IMR-90 (cell line): ENCODE measurements around the gene COL4A2. TPM values are rescaled to one million over a fixed set of nuclear protein-coding genes. Genes with fewer than 3 reads are reported as not detected.

Experiments used
- ATAC-seq: fragments of 200-7000 bp; cut with Tn5 transposase; 2 replicates; pipeline ENCODE4 v1.9.1; 2020; ENCODE audit warnings: low read depth, mild to moderate bottlenecking, moderate library complexity
- BruUV-seq: library from RNA; stranded (reverse); fragments of 400-500 nt; replicated peaks from 2 replicates; lab custom pipeline; 2021; lab: Mats Ljungman, UMichigan
- CTCF ChIA-PET: fragments of 300-600 bp; formaldehyde crosslinking; extraction: SDS; loops from one replicate; lab custom pipeline; 2021; ENCODE audit warnings: antibody characterized with exemption; lab: Yijun Ruan, JAX
- POLR2A ChIA-PET: fragments of 300-600 bp; sonication (Branson Sonifier 250); formaldehyde crosslinking; loops from one replicate; lab custom pipeline; 2022; ENCODE audit warnings: antibody characterized with exemption; ENCODE audit not compliant: unreplicated experiment; lab: Charles Lee
- DNase-seq: peaks from one replicate; pipeline ENCODE4 v3.0.0; 2013
- H2AFZ ChIP-seq: replicated peaks from 2 replicates; pipeline ENCODE3; 2013; ENCODE audit warnings: low read length, mild to moderate bottlenecking; ENCODE audit not compliant: poor library complexity
- H2AK5ac ChIP-seq: 2 replicates; pipeline ENCODE4 v1.6.1; 2013; ENCODE audit warnings: low read depth, low read length, inconsistent platforms
- H2AK9ac ChIP-seq: replicated peaks from 2 replicates; pipeline ENCODE3; 2013; ENCODE audit warnings: mild to moderate bottlenecking, low read depth, low read length, moderate library complexity; ENCODE audit not compliant: poor library complexity
- H2BK120ac ChIP-seq: 2 replicates; pipeline ENCODE4 v1.6.1; 2013; ENCODE audit warnings: low read depth, low read length, inconsistent platforms
- H2BK15ac ChIP-seq: 3 replicates; pipeline ENCODE4 v1.6.1; 2013; ENCODE audit warnings: low read depth, low read length, inconsistent platforms
- H2BK20ac ChIP-seq: 2 replicates; pipeline ENCODE4 v1.6.1; 2013; ENCODE audit warnings: low read depth, mild to moderate bottlenecking, inconsistent platforms, low read length, moderate library complexity
- H2BK5ac ChIP-seq: 2 replicates; pipeline ENCODE4 v1.6.1; 2013; ENCODE audit warnings: mild to moderate bottlenecking, low read depth, low read length, inconsistent platforms; ENCODE audit not compliant: poor library complexity, severe bottlenecking
- H3K14ac ChIP-seq: replicated peaks from 2 replicates; pipeline ENCODE4 v1.6.1; 2013; ENCODE audit warnings: low read depth, low read length, inconsistent platforms
- H3K18ac ChIP-seq: 2 replicates; pipeline ENCODE4 v1.6.1; 2013; ENCODE audit warnings: low read depth, low read length, control low read depth
- H3K23ac ChIP-seq: 2 replicates; pipeline ENCODE4 v1.6.1; 2013; ENCODE audit warnings: low read depth, low read length, inconsistent platforms
- H3K27ac ChIP-seq: 2 replicates; pipeline ENCODE4 v1.5.1; 2013; ENCODE audit warnings: mild to moderate bottlenecking, control low read depth, low read length; ENCODE audit not compliant: insufficient read depth
- H3K27me3 ChIP-seq: 2 replicates; pipeline ENCODE4 v1.6.1; 2013; ENCODE audit warnings: low read length; ENCODE audit not compliant: control insufficient read depth, insufficient read depth
- H3K36me3 ChIP-seq: 2 replicates; pipeline ENCODE4 v1.6.1; 2013; ENCODE audit warnings: low read length, mixed read lengths; ENCODE audit not compliant: control insufficient read depth, insufficient read depth
- H3K4ac ChIP-seq: 2 replicates; pipeline ENCODE4 v1.6.1; 2013; ENCODE audit warnings: low read depth, low read length, inconsistent platforms
- H3K4me1 ChIP-seq: 2 replicates; pipeline ENCODE4 v1.6.1; 2013; ENCODE audit warnings: low read length, mixed read lengths; ENCODE audit not compliant: control insufficient read depth, insufficient read depth
- H3K4me2 ChIP-seq: 2 replicates; pipeline ENCODE4 v1.6.1; 2013; ENCODE audit warnings: low read depth, mild to moderate bottlenecking, control low read depth, low read length, moderate library complexity
- H3K4me3 ChIP-seq: 2 replicates; pipeline ENCODE4 v1.5.1; 2013; ENCODE audit warnings: low read depth, mild to moderate bottlenecking, control low read depth, low read length, moderate library complexity; ENCODE audit not compliant: insufficient read depth
- H3K56ac ChIP-seq: 2 replicates; pipeline ENCODE4 v1.6.1; 2013; ENCODE audit warnings: low read length, inconsistent platforms; ENCODE audit not compliant: insufficient read depth; ENCODE audit errors: extremely low read depth
- H3K79me1 ChIP-seq, 2 experiments: 2 replicates each; pipeline ENCODE4 v1.6.1; 2013; ENCODE audit warnings: low read length in 2 of 2, inconsistent platforms in 1 of 2, low read depth in 1 of 2
- H3K9ac ChIP-seq: 2 replicates; pipeline ENCODE4 v1.6.1; 2013; ENCODE audit warnings: low read depth, low read length, control low read depth
- H3K9me1 ChIP-seq: 2 replicates; pipeline ENCODE4 v1.6.1; 2013; ENCODE audit warnings: low read length, inconsistent platforms; ENCODE audit not compliant: insufficient read depth
- H3K9me3 ChIP-seq: 2 replicates; pipeline ENCODE4 v1.6.1; 2013; ENCODE audit warnings: low read length; ENCODE audit not compliant: control insufficient read depth, insufficient read depth
- H4K20me1 ChIP-seq: 2 replicates; pipeline ENCODE4 v1.6.1; 2013; ENCODE audit warnings: low read length, inconsistent platforms; ENCODE audit not compliant: insufficient read depth
- H4K5ac ChIP-seq: 2 replicates; pipeline ENCODE4 v1.6.1; 2013; ENCODE audit warnings: mild to moderate bottlenecking, low read depth, low read length, control low read depth
- H4K8ac ChIP-seq, 2 experiments: 2 replicates each; pipeline ENCODE4 v1.6.1; 2013; ENCODE audit warnings: low read depth in 2 of 2, low read length in 2 of 2, control low read depth in 1 of 2, inconsistent platforms in 1 of 2
- H4K91ac ChIP-seq: 2 replicates; pipeline ENCODE4 v1.6.1; 2013; ENCODE audit warnings: low read depth, low read length, inconsistent platforms; ENCODE audit not compliant: insufficient read depth
- POLR2A ChIP-seq: IDR thresholded peaks from 2 replicates; pipeline ENCODE4 v1.6.1; 2012; ENCODE audit warnings: mild to moderate bottlenecking, low read depth, low read length
- RFX5 ChIP-seq: IDR thresholded peaks from 2 replicates; pipeline ENCODE4 v1.8.0; 2012; ENCODE audit warnings: low read depth, mild to moderate bottlenecking, low read length, moderate library complexity
- WGBS, 2 experiments: methylation state at CpG; one replicate each; pipeline versions ENCODE4 v1.1.5 to v1.1.7; 2013; ENCODE audit warnings: missing lambda C conversion rate in 2 of 2; ENCODE audit not compliant: insufficient read length in 1 of 2; ENCODE audit errors: extremely low coverage in 2 of 2; 5-methylcytosine and 5-hydroxymethylcytosine counted together
- dilution Hi-C: fragments of 300-500 bp; cut with HindIII; formaldehyde crosslinking; loops from one replicate; pipeline ENCODE4 v1.14.3; 2018; ENCODE audit warnings: low sequenced_read_pairs; ENCODE audit not compliant: unreplicated experiment
- in situ Hi-C: fragments of 300-500 bp; cut with MboI; formaldehyde crosslinking; loops from 3 replicates; pipeline ENCODE4 v1.14.3; 2019; ENCODE audit warnings: low sequenced_read_pairs, inconsistent platforms, mixed read lengths
- intact Hi-C: fragments of 100-400 bp; cut with micrococcal nuclease; formaldehyde crosslinking; loops from 2 replicates; pipeline ENCODE4 v1.10.0; 2022
- polyA plus RNA-seq, 3 experiments: library from polyadenylated mRNA; depleted of rRNA; stranded (reverse); fragments of >200 nt; gene quantifications; 2 replicates each; pipeline ENCODE4 v1.2.3, GENCODE V29; 2012; ENCODE audit warnings: low replicate concordance in 1 of 3
- total RNA-seq: library from RNA; depleted of rRNA; stranded (reverse); fragments of >200 nt; gene quantifications from 2 replicates; pipeline ENCODE4 v1.2.3, GENCODE V29; 2012
- TF ChIP-seq, protein P1 (sequence below): fragments of 150-350 bp; IDR thresholded peaks from 2 replicates; pipeline ENCODE4 v1.6.1; 2017; ENCODE audit warnings: mild to moderate bottlenecking, antibody characterized with exemption, low read length, low read depth

The COL4A2 gene
- total and polyA plus RNA-seq, 2 of the 4 experiments (the other 2 are of a cell fraction): 90.7 to 457 TPM

GRCh38 chr13:110324026-110324749, 17.1 kb downstream of the COL4A2 start:
- TF ChIP-seq POLR2A: no peak
- TF ChIP-seq, protein P1, sequence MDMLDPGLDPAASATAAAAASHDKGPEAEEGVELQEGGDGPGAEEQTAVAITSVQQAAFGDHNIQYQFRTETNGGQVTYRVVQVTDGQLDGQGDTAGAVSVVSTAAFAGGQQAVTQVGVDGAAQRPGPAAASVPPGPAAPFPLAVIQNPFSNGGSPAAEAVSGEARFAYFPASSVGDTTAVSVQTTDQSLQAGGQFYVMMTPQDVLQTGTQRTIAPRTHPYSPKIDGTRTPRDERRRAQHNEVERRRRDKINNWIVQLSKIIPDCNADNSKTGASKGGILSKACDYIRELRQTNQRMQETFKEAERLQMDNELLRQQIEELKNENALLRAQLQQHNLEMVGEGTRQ: no peak
- TF ChIP-seq RFX5: no peak
- ATAC-seq: no peak
- ChIA-PET POLR2A (interaction anchor here (1.0 to 1.4 kb wide), 3 partner anchors 11 to 18 kb away, joined by 4 to 9 read pairs (median 5); no protein-coding TSS in a partner anchor), CTCF (no interaction called here)
- Histone ChIP-seq H3K27ac (no peak overlapping the region), H3K23ac (peak overlapping the region; percentile 33; the same call in 1 of the 2 replicates), H3K4me3 (no peak overlapping the region), H3K56ac (no peak overlapping the region), H3K9me1 (peaks cover 52% of the 10 kb centered on the region), H2BK120ac (peak overlapping the region; percentile 24), H2AFZ (no peak overlapping the region), H4K91ac (no peak overlapping the region), H3K14ac (peak overlapping the region; percentile 35), H2BK5ac (peak overlapping the region; percentile 27), H4K8ac (peak overlapping the region in 1 of 2 experiments; percentile 34; a peak in 1 of 4 replicates), H3K4me1 (peaks cover 52% of the 10 kb centered on the region), H3K18ac (peak overlapping the region; percentile 17; the same call in 1 of the 2 replicates), H4K20me1 (peaks cover 58% of the 10 kb centered on the region), H2AK9ac (no peak overlapping the region), H3K4me2 (no peak overlapping the region; the same call in 1 of the 2 replicates), H3K27me3 (no peaks in the 10 kb centered on the region), H3K4ac (peak overlapping the region; percentile 48), H3K36me3 (peaks cover 7% of the 10 kb centered on the region), H3K9ac (no peak overlapping the region), H2BK15ac (no peak overlapping the region), H4K5ac (peak overlapping the region; percentile 56; the same call in 1 of the 2 replicates), H2AK5ac (peak overlapping the region; percentile 32; the same call in 1 of the 2 replicates), H3K79me1 (peaks cover 28 to 83% of the 10 kb centered on the region in 2 experiments), H3K9me3 (no peaks in the 10 kb centered on the region), H2BK20ac (peak overlapping the region; percentile 64; the same call in 1 of the 2 replicates)
- dilution Hi-C loops (no loop called here), in situ Hi-C loops (no loop called here), intact Hi-C loops (no loop called here)
- no TSS peak for BruUV-seq
- DNase-seq: no peak
- 75% methylated on average over 4 of the region's 10 CpGs; no CpG with 5 or more reads in 1 of the 2 experiments for WGBS, 2 experiments
